ENCODE data around the gene CMKLR1.

CMKLR1 gene

DNA sequence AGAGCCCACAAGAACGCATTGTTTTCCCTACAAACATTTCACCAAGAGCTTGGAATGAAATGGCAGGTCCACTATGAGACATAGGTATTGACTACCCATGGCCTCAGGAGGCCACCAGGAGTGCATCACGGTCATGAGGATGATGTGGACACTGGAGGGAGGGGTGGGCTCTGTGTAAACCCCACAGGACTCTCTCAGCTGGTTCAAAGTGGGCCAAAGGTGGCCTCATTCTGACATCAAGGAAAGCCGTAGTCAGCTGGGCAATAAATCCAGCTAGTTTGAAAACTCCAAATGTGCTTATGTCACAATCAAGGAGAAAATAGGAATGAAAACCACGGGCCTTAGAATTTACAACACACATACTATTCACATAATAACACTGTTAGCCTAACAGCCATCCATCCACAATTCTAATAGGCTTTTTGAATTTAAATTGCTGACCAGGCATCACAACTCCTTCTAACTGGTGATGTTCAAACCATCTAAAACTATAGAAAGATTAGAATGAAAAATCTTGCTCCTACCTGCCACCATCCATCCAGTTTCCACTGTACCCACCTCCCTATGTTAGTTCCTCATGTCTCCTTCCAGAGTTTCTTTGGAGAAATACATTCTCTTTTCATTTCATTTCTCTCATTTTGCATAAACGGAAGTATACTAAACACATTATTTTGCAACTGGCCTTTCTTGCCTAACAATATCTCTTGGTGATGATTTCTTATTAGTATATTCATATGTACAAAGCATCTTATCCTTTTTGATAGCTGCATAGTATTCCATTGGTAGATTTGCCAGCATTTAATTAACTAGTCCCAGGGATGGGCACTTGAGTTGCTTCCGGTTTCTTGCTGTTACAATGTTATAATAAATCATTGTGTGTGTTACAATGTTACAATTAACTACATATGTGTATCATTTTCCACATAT lies 21.5 kb downstream of the CMKLR1 start:
- TF ChIP-seq, protein P1, sequence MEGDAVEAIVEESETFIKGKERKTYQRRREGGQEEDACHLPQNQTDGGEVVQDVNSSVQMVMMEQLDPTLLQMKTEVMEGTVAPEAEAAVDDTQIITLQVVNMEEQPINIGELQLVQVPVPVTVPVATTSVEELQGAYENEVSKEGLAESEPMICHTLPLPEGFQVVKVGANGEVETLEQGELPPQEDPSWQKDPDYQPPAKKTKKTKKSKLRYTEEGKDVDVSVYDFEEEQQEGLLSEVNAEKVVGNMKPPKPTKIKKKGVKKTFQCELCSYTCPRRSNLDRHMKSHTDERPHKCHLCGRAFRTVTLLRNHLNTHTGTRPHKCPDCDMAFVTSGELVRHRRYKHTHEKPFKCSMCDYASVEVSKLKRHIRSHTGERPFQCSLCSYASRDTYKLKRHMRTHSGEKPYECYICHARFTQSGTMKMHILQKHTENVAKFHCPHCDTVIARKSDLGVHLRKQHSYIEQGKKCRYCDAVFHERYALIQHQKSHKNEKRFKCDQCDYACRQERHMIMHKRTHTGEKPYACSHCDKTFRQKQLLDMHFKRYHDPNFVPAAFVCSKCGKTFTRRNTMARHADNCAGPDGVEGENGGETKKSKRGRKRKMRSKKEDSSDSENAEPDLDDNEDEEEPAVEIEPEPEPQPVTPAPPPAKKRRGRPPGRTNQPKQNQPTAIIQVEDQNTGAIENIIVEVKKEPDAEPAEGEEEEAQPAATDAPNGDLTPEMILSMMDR (IDR thresholded peaks at IDR 0.05; ENCODE audit: insufficient read depth, low read depth, low read length, missing control alignments) = no peak
- DNase-seq (ENCODE audit: low read depth) = no peak
- no peak overlapping the region for H3K4me3 ChIP-seq (ENCODE audit: low read length)

DNA sequence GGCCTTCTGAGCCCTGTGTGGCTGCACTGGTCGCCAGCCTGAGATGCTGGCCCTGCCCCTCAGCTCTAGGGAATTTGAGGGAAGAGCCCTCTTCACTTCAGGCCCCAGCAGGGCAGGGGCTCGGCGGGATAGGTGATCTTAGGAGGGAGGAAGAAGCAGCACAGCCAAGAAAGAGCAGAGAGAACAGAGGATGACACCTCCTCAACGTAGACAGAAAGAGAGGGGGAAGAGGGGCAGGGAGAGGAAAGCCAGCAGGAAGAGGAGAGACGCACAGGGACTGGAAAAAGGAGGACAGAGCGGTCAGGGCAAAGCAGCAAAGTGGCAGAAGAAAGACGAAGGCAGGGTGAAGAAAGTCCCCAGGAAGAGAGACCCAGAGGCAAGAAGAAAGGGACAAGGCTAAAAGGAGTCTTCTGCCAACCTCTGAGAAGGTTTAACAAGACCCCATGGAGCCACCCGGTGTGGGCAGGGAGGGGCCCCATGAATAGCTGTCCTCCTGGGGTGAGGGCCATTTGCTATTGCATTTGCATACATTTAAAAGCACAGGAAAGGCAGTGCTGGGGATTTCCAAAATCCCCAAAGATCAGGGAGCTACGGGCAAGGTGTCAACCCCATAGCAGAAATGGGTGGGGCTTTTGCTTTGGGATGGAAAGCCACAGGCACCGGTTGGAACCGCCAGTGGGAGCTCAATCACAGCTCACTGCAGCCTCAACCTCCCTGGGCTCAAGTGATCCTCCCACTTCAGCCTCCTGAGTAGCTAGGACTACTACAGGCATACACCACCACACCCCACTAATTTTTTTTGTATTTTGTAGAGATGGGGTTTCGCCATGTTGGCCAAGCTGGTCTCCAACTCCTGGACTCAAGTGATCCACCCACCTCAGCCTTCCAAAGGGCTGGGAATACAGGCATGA lies 22.7 kb downstream of the CMKLR1 start:
- TF ChIP-seq, protein P1 (IDR thresholded peaks at IDR 0.05; ENCODE audit: insufficient read depth, low read depth, low read length, missing control alignments) = no peak
- no peak for DNase-seq (ENCODE audit: low read depth)
- H3K4me3 ChIP-seq (ENCODE audit: low read length) = no peak overlapping the region

DNA sequence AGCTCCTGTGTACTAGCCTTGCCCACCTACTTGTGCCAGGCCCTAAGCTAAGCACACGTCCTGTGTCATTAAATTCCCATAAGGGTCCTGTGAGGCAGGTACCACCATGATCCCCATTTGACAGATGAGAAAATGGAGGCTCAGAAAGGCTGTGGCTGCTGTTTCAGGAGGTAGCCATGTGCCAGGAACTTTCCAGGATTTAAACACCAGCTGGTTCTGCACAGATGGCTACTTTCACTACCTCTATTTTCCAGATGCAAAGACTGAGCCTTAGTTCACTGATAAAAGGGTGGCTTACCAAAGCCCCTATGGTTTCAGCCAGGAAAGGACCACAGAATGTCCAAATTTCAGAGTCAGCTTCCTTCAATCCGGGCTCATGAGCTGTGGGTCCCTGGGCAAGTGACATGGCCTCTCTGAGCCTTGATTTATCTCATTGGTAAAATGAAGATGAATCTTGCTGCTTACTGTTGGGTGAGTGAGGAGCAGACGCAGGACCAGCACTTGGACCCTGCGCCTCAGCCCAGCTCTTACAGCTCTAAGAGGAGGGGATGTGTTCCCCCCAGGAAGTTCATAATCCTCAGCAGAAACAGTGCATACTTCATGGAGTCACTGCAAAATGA lies 23.5 kb downstream of the CMKLR1 start:
- no peak overlapping the region for H3K4me3 ChIP-seq (ENCODE audit: low read length)
- no peak for DNase-seq (ENCODE audit: low read depth)
- TF ChIP-seq, protein P1 (IDR thresholded peaks at IDR 0.05; ENCODE audit: insufficient read depth, low read depth, low read length, missing control alignments) = no peak

DNA sequence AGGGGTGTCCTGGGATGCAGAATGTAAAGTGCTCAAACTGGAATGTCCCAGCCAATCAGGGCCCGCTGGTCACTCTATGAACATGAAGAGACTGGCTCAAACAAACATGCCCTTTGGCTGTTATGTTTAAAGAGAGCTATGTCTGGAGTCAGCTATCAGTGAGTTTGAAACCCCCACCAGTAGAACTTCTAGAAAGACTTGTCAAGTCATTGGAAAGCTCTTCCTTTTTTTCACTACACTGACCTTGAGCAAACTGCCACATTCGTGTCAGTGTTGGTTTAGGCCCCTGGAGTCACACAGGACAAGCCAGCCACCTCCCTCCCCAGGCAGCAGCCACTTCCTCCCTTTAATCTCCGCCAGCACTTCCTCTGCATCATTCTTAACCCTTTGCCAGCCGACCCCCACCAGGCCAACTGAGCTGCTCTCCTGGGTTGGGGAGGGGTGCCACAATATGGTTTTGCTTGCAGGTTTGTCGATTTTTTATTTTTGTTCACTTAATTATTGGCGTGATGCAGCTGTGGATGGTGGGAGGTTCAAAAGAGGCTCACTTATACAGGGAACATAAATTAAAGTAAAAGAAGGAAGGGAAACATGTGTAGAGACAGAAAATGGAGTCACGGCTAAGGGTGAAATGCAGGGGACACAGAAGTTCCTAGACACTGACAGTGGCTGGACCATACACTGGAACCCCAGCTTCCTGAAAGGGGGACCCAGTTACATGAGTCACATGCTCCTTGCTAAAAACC lies 25.3 kb downstream of the CMKLR1 start:
- H3K4me3 ChIP-seq (ENCODE audit: low read length) = no peak overlapping the region
- TF ChIP-seq, protein P1 (IDR thresholded peaks at IDR 0.05; ENCODE audit: insufficient read depth, low read depth, low read length, missing control alignments) = no peak
- no peak for DNase-seq (ENCODE audit: low read depth)

DNA sequence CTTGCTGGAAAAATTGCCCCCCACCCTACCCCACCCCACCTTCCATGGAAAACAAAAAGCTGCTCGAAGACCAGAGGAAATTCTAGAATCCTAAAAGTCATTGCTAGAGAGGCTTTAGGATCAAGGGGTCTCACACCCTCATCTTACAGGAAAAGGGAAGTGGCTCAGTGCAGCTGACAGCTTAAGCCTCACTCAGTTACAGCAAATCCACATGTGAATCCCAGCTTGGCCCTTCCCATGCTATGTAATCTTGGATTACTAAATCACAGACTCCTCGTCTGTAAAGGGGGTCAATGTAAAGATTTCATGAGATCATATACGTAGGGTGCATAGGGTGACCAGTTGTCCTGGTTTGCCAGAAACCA lies 25.9 kb downstream of the CMKLR1 start:
- no peak overlapping the region for H3K4me3 ChIP-seq (ENCODE audit: low read length)
- TF ChIP-seq, protein P1 (IDR thresholded peaks at IDR 0.05; ENCODE audit: insufficient read depth, low read depth, low read length, missing control alignments) = no peak
- DNase-seq (ENCODE audit: low read depth) = no peak

DNA sequence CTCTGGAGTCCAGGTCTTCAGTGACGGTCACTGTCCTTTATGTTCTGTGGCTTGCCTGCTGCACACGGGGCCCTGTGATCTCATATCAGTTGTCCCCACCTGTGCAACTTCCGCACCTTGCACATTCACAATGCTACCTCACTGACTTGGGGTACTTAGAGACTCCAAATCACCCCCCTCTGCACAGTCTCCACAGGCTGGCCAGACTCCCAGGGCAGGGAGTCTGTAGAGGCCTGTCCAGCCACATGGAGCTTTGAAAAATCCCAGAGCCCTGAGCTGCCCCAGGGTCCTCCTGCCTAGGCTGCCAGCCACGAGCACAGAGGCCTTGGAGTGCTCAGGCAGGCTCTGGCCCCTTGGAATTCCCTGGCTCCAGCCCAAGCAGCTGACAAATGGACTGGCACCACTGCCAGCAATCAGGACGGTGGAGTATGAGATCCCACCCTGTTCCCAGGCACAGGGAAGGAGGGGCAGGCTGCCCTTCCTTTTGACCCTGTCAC lies 26.4 kb downstream of the CMKLR1 start:
- TF ChIP-seq, protein P1 (IDR thresholded peaks at IDR 0.05; ENCODE audit: insufficient read depth, low read depth, low read length, missing control alignments) = no peak
- DNase-seq (ENCODE audit: low read depth) = no peak
- no peak overlapping the region for H3K4me3 ChIP-seq (ENCODE audit: low read length)
